Amygdala (tissue), 56 donors: Measurements from ENCODE around the gene XYLT1.

Experiments
- DNase-seq, 56 donors: peaks; one replicate each; lab custom pipeline; 2025; lab: John Stamatoyannopoulos, UW

Gene XYLT1

DNA sequence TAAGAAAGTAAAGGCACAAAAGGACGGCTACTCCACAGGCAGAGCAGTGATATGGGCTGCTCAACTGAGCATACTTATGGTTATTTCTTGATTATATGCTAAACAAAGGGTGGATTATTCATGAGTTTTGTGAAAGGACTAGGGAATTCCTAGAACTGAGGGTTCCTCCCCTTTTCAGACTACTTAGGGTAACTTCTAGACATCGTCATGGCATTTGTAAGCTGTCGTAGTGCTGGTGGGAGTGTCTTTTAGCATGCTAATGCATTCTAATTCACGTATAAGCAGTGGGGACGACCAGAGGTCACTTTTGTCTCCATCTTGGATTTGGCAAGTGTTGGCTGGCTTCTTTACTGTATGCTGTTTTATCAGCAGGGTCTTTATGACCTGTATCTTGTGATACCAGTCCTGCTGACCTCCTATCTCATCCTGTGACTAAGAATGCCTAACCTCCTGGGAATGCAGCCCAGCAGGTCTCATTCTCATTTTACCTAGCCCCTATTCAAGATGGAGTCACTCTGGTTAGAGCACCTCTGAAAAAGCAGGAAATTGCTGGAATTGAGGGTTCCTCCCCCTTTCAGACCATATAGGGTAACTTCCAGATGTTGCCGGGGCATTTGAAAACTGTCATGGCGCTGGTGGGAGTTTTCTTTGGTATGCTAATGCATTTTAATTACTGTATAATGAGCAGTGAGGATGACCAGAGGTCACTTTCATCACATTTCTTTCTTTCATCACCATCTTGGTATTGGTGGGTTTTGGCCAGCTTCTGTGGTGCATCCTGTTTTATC is 388.5 kb downstream of the XYLT1 start:
- DNase-seq: no peak

DNA sequence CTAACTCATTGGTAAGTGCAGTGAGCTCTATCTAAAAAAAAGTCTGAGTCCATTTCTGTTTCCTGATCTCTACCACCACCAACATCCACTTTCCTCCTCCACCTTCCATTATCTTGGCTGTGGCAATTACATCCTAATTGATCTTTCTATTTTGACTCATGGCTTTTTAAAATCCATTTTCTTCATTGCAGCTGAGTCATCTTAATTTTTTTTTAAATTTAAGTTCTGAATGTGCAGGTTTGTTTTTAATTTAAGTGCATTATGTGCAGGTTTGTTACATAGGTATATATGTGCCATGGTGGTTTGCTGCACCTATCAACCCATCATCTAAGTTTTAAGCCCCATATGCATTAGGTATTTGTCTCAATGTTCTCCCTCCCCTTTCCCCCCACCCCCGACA is 390.7 kb downstream of the XYLT1 start:
- DNase-seq: no peak

DNA sequence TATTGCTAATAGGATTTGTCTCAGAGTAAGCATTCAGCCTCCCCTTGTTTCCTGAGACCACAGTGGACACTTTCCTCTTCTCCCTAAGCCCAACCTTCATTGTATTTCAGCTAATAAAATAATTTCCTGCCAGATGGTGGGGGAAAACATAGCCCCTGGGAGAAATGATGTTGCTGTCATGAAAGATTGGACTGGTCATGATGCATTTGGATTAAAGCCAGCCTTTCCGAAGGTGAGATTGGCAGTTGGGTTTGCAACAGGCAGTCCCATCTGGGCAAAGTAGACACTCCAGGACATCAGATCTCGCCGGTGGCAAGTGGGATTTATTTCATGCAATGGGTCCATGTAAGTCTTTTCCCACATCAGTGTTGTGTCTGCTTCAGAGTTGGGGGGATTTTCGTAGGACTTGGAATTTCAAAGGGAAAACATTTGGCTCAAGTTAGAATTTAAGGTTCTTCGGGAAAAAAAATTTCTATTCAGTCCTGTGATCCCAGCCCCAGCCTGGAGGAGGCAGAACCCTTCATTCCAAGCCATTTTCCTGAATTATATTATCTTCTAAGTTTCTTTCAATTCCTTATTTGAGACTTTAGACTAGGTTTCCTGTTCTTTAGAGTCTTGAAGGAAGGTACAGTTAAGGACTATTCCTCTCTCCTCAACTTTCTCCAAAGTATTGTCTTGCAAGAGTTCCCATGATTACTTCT is 391.7 kb downstream of the XYLT1 start:
- no peak for DNase-seq

DNA sequence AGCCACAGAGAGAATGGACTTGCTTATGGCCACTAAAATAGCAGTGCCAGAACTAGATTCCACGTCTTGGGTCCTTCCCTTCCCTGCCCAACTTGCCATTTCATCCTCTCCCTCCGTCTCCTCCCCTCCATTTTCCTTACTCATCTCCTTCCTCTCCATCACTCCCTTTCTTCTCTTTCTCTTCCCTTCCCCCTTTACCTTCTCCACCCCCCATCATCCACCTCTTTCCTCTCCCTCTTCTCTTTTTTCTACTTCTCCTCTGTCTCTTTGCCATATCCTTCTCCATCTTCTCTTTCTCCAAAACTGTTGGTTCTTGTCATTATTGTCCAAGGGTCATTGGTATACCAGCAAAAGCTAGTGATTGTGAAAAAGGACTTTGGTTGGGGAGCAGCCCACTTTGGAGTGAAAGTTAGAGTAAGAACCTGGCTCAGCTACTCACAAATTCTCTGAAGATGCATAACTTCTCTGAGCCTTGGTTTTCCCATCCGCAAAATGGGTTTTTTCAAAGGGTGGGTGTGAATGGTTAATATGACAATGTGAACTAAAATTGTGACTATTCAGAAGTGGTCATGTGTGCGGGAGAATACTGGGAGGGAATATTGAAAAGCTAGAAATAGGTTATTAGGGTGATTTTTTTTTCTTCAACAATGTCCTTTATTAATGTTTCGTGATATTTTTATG is 393.8 kb downstream of the XYLT1 start:
- DNase-seq: no peak

DNA sequence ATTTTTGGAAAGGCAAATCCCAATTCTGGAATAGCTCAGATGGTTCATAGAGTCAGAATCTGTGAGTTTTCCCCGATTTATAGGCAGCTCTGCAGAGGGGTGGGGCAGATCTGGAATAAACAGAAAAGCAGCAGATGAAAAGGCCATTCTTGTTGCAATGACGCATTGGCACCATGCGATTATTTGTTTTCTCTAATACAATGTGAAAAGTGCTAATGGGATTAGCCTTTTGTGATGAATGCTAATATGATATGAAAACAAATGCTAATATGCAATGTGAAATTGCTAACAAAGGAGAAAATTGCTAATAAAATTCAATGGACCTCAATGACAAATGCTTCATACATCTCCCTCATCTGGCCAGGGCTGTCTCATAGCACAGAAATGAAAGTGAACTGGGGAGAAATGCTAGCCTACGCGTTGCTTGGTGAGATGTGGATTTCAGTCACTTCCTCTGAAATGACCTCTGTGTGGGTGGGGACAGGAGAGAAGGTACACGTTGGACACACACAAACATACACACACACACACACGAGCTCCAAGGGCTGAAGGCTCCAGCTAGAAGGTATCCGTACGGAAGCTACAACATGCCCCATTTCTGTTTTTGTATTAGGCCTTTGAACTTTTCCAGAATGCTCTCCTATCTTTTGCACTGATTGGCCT is 394.5 kb downstream of the XYLT1 start:
- DNase-seq: no peak

DNA sequence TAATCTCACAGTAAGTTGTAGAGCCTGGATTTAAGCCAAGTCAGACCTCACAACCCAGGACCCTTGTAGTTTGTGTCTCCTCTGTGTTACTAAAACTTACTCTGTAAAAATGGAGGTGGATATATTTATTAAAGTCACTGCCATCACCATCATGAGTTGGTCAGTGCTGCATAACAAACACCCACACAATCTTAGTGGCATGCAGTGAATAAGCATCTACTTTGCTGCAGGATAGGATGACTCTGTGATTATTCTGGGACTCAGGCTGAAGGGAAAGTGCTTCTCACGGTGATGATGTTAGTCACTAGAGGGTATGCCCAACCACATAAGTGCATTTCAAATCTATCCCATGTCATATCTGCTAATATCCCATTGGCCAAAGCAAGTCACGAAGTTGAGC is 398.7 kb downstream of the XYLT1 start:
- DNase-seq: peak in 2 of 56 donors; percentile 10 to 38

DNA sequence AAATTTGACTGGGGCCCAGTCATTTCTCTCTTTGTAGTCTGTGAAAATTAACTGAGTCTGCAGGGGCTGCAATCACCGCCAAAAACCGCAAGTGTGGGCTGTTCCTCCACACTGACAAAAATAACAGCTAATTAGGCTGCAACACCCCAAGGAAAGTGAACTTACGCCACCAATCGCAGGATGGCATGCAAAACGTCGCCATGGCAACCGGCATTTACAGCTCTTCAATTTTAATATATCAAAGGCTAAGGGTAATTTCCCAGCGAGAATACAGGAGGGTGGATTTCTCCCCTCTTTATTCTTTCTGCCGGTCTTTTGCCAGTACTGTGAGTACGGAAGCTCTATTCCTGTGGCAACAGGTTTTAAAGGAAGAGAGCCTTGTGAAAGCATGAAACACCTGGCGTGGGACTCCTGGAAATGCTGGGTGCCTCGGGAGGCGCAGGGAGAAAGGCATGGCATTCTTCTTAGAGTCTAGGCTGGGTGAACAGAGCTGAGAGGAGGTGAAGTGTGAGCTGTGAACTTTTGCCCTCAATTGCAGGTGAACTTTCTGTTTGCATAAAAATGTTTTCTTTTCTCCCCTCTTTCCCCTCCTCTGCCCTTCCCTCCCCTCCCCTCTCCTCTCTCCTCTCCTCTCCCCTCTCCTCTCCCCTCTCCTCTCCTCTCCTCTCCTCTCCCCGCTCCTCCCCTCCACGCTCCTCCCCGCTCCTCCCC is 399.7 kb downstream of the XYLT1 start:
- peak in 38 of 56 donors; percentile 9 to 77 (median 38) for DNase-seq

DNA sequence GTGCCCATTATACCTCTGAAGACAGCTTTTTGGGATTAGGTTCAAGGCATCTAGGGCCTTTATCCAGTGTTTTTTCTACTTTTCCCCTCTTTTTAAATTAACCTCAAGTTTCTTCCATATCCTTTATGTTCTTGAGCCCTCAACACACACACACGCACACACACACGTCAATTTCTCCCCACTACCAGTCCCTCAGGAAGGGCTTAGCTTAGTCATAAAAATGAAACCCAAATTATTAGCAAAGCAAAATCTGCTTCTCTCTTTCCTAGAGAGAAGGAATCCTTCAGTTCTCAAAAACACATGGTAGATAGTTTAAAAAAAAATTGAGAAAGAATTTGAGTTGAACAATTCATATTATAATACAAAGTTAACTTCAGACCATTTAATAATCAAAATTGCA is 401.1 kb downstream of the XYLT1 start:
- no peak for DNase-seq

DNA sequence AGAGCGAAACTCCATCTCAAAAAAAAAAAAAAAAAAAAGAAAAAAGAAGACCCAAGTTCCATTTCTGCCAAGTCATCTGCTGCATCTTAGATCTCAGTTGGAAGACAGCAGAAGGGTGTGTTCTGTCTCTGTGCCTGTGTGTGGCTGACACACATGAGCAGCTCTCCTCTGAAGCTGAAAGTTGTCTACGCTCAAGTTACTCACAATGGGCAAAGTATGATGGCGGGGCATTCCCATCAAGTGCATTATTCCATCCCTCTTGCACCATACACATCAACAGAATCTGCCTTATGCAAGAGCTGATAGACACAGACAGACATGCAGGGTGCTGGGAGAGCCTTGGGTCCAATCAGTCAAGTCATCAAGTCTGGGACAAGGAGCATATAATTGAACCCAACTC is 402.2 kb downstream of the XYLT1 start:
- no peak for DNase-seq

DNA sequence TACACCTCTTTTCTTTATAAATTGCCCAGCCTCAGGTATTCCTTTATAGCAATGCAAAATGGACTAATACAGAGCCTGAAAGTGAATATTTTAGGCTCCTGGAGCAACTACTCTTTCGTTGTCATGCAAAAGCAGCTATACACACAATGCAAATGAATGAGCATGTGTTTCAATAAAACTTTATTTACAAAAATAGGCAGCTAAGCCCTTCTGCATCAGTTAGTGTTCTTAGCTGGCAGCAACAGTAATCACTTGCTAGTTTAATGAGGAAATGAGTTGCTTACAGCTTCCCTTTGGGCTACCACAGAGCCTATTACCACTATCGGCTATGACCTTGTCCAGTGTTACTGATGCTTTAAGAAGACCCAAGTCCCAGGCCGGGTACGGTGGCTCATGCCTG is 402.9 kb downstream of the XYLT1 start:
- DNase-seq: no peak

DNA sequence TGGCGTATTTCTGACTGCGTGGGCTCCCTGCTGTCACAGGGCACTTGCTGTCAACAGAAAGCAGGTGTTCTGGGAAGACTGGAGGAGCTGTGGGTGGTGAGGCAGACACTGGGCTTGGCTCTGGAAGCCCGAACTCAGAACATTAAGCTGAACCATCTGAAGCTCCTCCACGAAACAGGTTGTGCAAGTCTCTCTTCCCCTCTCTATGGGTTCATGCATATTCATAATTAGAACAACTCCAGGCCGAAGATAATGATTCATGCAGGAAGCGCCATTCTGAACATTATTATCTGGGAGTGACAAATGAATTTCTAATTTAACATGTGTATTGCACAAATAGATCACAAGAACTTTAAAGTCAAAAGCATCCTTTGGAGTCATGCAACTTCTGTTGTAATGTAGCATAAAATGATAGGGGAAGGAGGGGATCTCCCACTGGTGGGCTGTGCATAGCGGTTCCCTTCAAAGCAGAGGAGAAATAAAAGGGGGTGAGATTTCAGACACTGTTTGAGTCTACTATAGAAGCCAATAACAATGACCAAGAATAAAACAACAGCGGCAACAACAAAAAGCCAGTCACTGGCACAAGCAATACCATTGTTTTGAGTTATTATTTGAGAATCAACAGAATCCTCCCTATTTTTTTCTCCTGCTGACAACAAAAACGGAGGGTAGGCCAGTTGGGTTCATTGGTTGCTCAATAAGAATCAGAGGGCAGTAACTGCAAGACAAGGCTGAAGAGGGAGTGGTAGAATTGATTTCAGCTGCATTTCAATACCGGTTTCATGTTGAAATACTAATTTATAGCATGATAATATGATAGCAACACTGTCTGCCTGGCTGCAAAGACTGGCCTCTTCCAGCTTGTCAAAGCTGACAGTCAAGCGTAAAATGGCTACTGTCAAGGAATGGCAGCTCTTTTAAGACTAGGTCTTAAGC is 407.3 kb downstream of the XYLT1 start:
- peak in 6 of 56 donors; percentile 5 to 20 (median 13) for DNase-seq

DNA sequence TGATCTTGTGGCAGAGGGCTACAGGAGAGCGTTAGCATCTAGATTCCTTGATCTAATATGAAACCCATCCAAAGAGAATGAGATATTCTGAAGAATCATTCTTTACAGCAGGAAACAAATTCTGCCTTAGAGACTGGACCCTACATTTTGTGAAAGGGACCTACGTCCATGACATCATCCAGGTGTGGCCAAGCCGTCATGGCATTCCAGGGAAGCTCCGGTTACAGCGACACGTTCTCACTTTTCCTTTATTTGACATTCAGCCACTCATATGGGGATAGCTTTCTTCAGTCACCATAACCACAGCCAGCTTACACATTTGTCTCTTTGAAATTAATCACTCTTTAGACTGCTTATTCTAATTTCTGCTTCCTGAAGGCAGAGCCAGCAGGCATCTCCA is 408.1 kb downstream of the XYLT1 start:
- no peak for DNase-seq

DNA sequence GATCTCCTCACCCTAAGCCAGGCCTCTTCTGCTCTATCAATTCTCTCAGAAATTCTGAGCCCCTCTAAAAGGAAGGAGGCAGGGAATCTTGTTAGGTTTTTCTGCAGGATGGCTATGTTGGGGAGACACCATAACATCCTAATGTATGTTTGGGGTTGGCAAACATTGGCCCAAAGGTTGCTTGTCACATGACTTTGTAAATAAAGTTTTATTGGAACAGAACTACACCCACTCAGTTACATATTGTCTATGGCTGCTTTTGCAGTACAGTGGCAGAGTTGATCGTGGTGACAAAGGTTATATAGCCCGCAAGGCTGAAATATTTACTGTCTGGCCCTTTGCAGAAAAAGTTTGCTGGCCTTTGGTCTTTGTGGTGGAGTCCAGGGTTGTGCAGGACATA is 409.4 kb downstream of the XYLT1 start:
- no peak for DNase-seq

DNA sequence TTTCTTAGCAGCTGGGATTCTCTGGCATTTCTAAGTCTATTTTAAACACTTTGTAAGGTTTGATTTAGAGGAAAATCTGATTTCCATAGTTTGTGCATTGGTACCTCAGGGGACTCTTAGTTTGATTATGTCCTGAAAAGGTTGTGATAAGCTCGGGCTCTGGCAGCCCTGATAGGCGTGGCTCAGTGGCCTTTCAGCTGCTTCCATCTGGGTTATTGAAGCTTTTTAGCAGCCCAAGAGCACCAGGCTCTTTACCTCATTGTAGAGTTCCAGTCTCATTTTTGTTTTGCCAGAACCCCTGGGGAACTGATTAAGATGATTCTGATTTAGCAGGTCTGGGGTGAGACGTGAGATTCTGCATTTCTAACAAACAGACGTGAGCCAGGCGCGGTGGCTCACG is 412.3 kb downstream of the XYLT1 start:
- DNase-seq: no peak

DNA sequence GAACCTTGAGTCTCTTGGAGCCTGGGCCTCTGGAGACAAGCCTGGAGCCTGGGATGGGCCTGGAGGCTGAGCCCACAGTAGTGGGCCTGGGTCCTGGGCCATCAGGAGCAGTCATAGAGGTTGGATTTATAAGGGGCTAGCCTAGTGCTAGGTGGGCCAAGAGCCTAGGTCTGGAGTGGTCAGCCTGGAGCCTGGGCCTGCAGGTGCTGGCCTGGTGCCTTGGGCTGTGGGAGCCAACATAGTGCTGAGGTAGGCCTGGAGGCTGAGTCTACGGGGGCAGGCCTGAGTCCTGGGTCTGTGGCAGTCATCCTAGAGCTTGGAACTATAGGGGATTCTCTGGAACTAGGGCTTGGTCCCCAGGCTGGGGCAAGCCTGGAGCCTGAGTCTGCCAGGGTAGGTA is 414.1 kb downstream of the XYLT1 start:
- DNase-seq: no peak

DNA sequence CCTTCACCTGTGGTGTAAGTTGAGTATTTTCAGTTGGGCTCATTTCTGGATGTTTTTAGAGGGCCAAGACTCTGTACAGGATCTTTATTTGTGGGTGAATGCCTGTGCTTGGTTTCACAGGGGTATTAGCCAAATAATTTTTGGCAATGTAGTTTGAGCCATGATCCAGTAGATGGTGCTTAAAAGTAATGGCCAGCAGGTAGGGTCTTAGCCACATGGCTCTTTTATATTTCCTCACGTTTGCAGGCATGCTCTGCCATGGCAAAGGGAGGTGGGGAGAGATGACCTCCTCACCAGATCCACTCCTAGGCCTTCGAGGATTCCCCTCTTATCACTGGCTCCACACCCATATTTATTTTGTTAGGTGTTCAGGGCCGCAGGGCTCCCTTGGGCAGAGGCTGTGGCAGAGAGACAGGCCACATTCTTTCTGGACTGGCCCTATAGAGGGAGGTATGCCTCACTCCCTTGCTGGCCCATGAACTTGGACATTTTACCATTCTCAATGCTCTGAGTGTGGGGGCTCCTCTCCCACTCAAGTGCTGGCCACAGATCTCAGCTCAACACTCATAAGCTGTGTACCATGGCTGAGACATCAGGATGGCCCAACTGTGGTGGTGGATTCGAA is 417.1 kb downstream of the XYLT1 start:
- DNase-seq: no peak
